Esophagus muscularis mucosa (tissue), 4 donors: ENCODE measurements around the gene DKC1. TPM values are rescaled to one million over a fixed set of nuclear protein-coding genes. Genes with fewer than 3 reads are reported as not detected.
"Not testable (repeated sequence)": the region's sequence is repeated elsewhere in the genome, so short reads cannot be mapped to it uniquely, and the experiment has no call there.

ENCODE experiments used
- DNase-seq: peaks from one replicate; pipeline ENCODE4 v3.0.0-alpha.2; 2017; ENCODE audit errors: extremely low spot score
- H3K27ac ChIP-seq, 4 donors: fragments of 200-600 bp; sonication (generic); replicated peaks in 1 of 4; 1 replicate in 3 of 4; 2 replicates in 1 of 4; pipeline ENCODE4 v1.5.1; 2016 to 2019; ENCODE audit warnings: mild to moderate bottlenecking in 1 of 4
- H3K27me3 ChIP-seq, 4 donors: fragments of 200-600 bp; sonication (generic); one replicate each; pipeline versions ENCODE4 v1.5.1 to v1.6.0; 2016 to 2019
- H3K36me3 ChIP-seq, 4 donors: fragments of 200-600 bp; sonication (generic); one replicate each; pipeline ENCODE4 v1.5.1; 2016 to 2019
- H3K4me1 ChIP-seq, 4 donors: fragments of 200-600 bp; sonication (generic); one replicate each; pipeline ENCODE4 v1.5.1; 2016 to 2019
- H3K4me3 ChIP-seq, 4 donors: fragments of 200-600 bp; sonication (generic); 1 replicate in 2 of 4; 2 replicates in 2 of 4; pipeline ENCODE4 v1.5.1; 2016 to 2019; ENCODE audit warnings: mild to moderate bottlenecking in 4 of 4, moderate library complexity in 1 of 4
- H3K9me3 ChIP-seq, 4 donors: fragments of 200-600 bp; sonication (generic); 1 replicate in 3 of 4; 2 replicates in 1 of 4; pipeline ENCODE4 v1.5.1; 2016 to 2019
- CTCF ChIP-seq, 3 experiments: fragments of 200-600 bp in 2 of 3; fragments of 450-650 bp in 1 of 3; sonication (generic) in 2 of 3; IDR thresholded peaks; one replicate each; pipeline ENCODE4 v1.5.1; 2017 to 2019; ENCODE audit warnings: antibody characterized with exemption in 3 of 3, mild to moderate bottlenecking in 2 of 3, moderate library complexity in 1 of 3
- EP300 ChIP-seq: sonication (generic); formaldehyde crosslinking; IDR thresholded peaks from one replicate; pipeline ENCODE4 v1.6.1; 2017; ENCODE audit warnings: antibody characterized with exemption
- POLR2A ChIP-seq: fragments of 450-650 bp; IDR thresholded peaks from one replicate; pipeline ENCODE4 v1.6.1; 2017; ENCODE audit warnings: antibody characterized with exemption, moderate library complexity, mild to moderate bottlenecking, low read depth
- POLR2AphosphoS5 ChIP-seq, 2 donors: sonication (generic); formaldehyde crosslinking; IDR thresholded peaks; one replicate each; pipeline ENCODE4 v1.6.1; 2017; ENCODE audit warnings: antibody characterized with exemption in 2 of 2
- WGBS: methylation state at CpG from one replicate; pipeline ENCODE4 v1.1.5; 2018; 5-methylcytosine and 5-hydroxymethylcytosine counted together
- intact Hi-C: fragments of 100-400 bp; cut with DNase I; formaldehyde crosslinking; loops from one replicate; pipeline ENCODE4 v1.15.1; 2023
- total RNA-seq, 4 donors: library from RNA; depleted of rRNA; stranded (reverse); fragments of >200 nt; gene quantifications; one replicate each; pipeline versions ENCODE4 v1.1.0 to v1.2.1, GENCODE V29; 2016

DKC1 gene
- total RNA-seq, 4 donors from 2014 or later, result 18.3 to 29.9 (median 24.9) TPM

DNA sequence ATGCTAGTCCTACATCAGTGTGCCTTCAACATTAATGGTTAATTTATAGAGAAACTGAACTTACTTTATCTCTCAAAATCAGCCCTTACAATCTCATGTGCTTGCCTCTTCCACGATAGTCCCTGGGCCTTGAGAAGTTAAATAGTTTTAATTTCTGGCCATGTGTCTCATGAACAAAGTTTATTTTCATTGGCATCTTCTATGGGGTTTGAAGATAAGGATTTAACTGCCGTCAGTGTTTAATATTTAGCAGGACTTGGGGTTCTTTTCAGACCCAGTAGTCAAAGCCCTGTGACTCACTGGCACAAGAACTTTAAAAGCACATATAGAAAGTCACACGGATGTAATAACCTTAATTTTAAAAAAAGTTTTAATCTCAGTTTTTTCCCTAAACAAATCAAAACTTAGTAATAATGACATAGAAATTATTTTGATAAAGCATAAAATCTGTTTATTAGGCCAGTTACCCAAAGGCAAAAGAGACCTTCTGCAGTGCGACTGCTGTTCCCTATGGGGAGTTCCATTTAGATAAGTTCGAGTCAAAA lies 52.7 kb downstream of the DKC1 start:
- DNase-seq, result no peak
- WGBS, result 64% methylated on average over 5 of the region's 5 CpGs
- intact Hi-C loops, result no loop called here
- Histone ChIP-seq H3K9me3 (no peaks in the 10 kb centered on the region), H3K4me3 (no peak overlapping the region), H3K4me1 (no peaks in the 10 kb centered on the region), H3K27me3 (no peaks in the 10 kb centered on the region), H3K27ac (no peak overlapping the region), H3K36me3 (no peaks in the 10 kb centered on the region)
- TF ChIP-seq POLR2AphosphoS5 (IDR thresholded peaks at IDR 0.05), result no peak

DNA sequence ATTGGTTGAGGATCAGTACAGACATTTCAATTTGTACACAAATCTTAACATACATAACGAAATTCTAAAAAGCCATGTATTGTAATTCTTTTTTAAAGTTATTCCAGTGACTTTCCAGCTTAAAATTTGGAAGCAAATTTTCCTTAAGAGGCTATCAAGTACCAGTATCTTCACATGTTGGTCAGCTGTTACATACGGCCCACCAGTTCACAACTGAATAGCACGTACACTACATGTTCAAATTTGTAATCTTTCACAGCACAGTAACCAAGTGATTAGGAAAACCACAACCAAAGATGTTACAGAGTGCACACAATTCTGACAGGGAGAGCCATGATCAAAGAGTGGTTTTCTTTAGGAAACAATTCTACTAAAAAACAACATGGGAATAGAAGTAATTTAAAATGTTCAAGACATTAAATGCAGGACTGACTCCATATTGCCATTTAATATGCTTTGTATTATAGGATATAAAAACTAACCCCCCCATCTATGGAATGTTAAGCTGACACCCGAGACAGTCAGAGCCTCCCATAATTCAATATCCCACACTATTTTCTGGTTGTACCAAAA lies 53.7 kb downstream of the DKC1 start:
- H3K27ac ChIP-seq, H3K36me3 ChIP-seq, H3K27me3 ChIP-seq, H3K4me1 ChIP-seq, DNase-seq, H3K9me3 ChIP-seq, intact Hi-C loops, H3K4me3 ChIP-seq: not testable (repeated sequence)
- 76% methylated on average over 4 of the region's 4 CpGs for WGBS

GRCh38 chrX:154817048-154817618 lies 54.5 kb downstream of the DKC1 start:
- WGBS, result 83% methylated on average over 19 of the region's 19 CpGs
- H3K4me1 ChIP-seq, H3K36me3 ChIP-seq, H3K4me3 ChIP-seq, H3K27me3 ChIP-seq, H3K27ac ChIP-seq, intact Hi-C loops, H3K9me3 ChIP-seq, DNase-seq: not testable (repeated sequence)

GRCh38 chrX:154818916-154819770 lies 56.5 kb downstream of the DKC1 start:
- TF ChIP-seq EP300 (no peak), POLR2A (no peak), CTCF (IDR thresholded peaks at IDR 0.05) (no peak), POLR2AphosphoS5 (IDR thresholded peaks at IDR 0.05) (no peak)
- Histone ChIP-seq H3K4me1 (no peaks in the 10 kb centered on the region), H3K36me3 (no peaks in the 10 kb centered on the region), H3K27ac (no peak overlapping the region), H3K4me3 (no peak overlapping the region), H3K9me3 (no peaks in the 10 kb centered on the region), H3K27me3 (no peaks in the 10 kb centered on the region)
- 72% methylated on average over 11 of the region's 11 CpGs for WGBS
- intact Hi-C loops, result no loop called here
- no peak for DNase-seq

GRCh38 chrX:154819771-154820341 lies 57.2 kb downstream of the DKC1 start:
- no peak for DNase-seq
- no peak overlapping the region for H3K27ac ChIP-seq
- H3K4me3 ChIP-seq, result no peak overlapping the region
- no peaks in the 10 kb centered on the region for H3K36me3 ChIP-seq
- no peaks in the 10 kb centered on the region for H3K4me1 ChIP-seq
- H3K9me3 ChIP-seq, result no peaks in the 10 kb centered on the region
- no peak for TF ChIP-seq CTCF (IDR thresholded peaks at IDR 0.05)
- TF ChIP-seq POLR2AphosphoS5 (IDR thresholded peaks at IDR 0.05), result no peak
- no peak for TF ChIP-seq EP300
- TF ChIP-seq POLR2A, result no peak
- WGBS, result 68% methylated on average over 7 of the region's 7 CpGs
- no peaks in the 10 kb centered on the region for H3K27me3 ChIP-seq
- intact Hi-C loops, result no loop called here

DNA sequence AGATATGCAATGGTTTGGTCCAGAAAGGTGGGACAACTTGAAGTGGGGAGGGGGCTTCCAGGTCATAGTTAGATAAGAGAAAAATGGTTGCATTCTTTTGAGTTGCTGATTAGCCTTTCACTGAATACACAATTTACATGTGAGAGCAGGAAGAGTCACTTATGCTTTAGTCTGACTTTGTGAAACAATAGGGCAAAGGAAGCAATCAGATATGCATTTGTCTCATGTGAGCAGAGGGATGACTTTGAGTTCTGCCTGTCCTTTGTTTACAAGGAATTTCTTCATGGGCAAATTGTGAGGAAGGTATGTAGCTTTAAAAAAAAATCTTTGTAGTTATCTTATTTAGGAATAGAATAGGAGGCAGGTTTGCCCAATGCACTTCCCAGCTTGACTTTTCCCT lies 58.9 kb downstream of the DKC1 start:
- TF ChIP-seq CTCF (IDR thresholded peaks at IDR 0.05) (no peak), EP300 (no peak), POLR2AphosphoS5 (IDR thresholded peaks at IDR 0.05) (no peak), POLR2A (no peak)
- Histone ChIP-seq H3K9me3 (no peaks in the 10 kb centered on the region), H3K27ac (no peak overlapping the region), H3K4me1 (no peaks in the 10 kb centered on the region), H3K4me3 (no peak overlapping the region), H3K27me3 (no peaks in the 10 kb centered on the region), H3K36me3 (no peaks in the 10 kb centered on the region)
- DNase-seq, result no peak
- intact Hi-C loops, result no loop called here
